ENCODE measurements around the gene YARS1.

- TF ChIP-seq CTCF (conservative IDR thresholded peaks at IDR 0.05; ENCODE audit: low read length) = peak; percentile 62
- no peak for TF ChIP-seq EZH2phosphoT487 (IDR thresholded peaks at IDR 0.05; ENCODE audit: borderline replicate concordance)
Measured at GRCh38 chr1:32828341-32828740, 11.2 kb upstream of the YARS1 start.
